NCI-H146 (cell line): ENCODE measurements around the gene GPR21.

Experiments used
- DNase-seq: peaks from one replicate; lab custom pipeline; 2025; lab: John Stamatoyannopoulos, UW

The GPR21 gene

DNA sequence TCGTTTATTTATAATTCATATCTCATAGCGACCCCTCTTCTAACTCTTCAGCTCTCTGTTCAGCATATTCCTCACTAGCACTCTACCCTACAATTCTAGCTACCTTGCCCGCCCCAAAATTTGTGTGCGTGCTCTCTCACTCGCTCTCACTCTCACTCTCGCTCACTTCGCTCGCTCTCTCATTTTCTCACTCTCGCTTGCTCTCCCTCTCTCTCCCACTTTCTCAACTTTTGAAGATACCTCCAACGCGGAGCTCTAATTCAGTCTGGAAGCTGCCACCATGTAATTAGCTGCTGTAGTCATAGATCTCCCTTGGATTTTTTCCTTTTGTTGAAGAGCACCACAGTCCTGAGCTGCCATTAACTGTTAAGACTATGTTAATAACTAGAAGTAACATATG, 30.4 kb downstream of the GPR21 start:
- no peak for DNase-seq

DNA sequence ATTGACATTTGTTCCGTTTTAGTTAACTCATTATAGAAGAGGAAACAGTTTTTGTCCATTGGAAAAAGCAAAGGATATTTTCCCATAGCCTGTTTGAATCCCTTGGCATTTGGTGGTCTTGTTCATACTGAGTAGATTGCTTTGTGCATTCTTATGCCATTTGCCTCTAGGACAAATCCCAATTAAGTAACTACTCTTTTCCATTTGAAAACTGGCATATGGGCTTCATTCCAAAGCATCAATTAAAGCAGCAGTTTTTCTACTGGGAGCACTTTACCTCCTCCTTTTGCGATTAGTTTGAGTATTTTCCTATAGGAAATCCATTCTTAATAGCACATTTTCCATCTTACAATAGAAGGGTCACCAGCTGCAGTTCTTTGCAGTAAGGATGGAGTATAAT, 31.2 kb downstream of the GPR21 start:
- no peak for DNase-seq

DNA sequence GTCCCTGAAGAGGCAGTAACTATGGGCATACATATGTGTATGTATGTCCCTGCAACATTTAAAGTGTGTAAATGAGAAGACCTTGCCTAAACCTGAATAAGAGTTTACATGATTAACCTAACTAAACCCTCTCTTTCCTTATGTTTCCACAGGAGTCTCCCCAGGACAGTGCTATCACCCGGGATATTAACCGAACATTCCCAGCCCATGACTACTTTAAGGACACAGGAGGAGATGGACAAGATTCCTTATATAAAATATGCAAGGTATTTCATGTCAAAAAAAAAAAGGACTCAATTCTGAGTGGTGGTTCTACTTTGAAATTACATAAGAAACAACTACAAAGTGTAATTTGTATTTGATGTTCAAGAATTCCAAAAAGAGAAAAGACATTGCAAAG, 31.7 kb downstream of the GPR21 start:
- DNase-seq, result no peak

DNA sequence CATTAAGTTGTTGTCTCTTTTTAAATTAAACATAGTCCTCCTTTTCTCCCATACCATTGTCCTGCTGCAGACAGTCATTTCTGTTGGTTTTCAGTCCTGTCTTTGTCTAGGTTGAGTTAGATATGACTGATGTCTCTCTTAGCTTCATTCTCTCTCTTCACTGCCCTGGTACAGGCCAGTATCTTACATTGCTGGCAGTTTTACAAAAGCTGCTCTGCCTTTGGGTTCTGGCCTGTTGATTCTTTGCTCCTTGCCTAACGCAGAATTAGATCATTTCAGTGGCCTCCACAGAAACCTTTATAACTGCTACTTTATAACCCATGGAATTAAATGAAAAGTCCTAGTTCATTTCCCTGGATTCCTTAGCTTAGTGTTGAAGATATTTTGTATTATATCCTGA, 33.7 kb downstream of the GPR21 start:
- DNase-seq, result no peak

DNA sequence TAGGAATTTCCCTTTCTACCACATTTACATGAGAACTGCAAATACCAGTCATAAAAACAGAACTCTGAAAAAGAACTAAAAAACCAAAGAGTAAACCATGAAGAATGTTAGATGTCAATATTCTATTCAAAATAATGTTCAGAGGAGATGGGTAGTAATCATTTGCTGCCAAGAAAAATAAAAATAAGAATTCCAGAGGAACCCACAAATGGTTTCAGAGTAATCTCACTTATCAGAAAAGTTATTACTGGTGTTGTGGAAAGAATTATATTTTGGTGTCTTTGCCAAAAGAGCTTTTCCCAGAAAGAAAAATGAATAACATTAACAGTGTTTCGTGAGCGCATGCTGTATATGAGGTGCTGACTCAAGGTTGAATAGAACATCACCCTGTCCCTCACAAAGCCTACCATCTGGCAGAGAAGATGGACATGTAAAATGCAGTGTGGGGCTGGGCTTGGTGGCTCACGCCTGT, 35.6 kb downstream of the GPR21 start:
- no peak for DNase-seq

DNA sequence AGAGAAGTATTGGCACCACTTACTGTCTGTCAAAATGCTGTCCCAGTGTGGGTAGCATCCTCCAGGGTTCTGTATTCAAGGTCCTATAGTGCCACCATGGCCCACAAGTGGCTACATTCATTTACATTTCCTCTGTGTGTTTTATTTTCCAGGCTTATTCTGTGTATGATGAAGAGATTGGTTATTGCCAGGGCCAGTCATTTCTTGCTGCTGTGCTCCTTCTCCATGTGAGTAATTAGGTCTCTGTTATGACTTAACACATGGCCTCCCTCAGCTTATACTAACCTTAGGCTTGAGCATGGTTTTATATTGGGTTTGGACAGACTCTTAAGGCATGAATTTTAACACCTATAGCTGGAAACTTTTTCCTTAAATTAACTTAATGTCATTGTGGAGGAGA, 36.7 kb downstream of the GPR21 start:
- no peak for DNase-seq

DNA sequence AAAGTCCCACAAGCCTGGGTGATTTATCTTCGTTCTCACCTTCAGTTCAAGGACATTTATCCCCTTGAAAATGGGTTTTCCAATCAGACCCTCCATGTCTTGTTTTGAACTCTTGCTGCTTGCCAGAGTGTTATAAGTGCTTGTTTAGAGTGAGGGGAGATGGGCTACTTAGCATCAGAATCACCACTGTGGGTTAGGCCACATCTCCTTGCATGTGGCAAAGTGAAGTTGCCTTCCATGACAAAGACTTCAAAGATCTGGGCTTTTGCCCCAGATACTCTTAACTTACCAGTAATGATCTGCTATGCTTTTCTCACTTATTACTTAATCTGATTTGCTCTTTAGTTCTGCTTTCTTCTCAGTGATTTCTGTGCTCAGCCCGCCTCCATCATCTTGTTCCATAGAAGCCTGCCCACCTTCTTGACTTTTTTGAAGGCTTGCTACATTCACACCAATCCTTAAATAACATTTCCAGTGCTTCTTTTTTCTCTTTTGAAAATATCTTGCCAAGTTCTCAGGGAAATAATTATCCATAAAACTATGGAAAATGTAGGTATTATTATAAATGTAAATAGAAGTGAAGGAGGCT, 39.0 kb downstream of the GPR21 start:
- no peak for DNase-seq

DNA sequence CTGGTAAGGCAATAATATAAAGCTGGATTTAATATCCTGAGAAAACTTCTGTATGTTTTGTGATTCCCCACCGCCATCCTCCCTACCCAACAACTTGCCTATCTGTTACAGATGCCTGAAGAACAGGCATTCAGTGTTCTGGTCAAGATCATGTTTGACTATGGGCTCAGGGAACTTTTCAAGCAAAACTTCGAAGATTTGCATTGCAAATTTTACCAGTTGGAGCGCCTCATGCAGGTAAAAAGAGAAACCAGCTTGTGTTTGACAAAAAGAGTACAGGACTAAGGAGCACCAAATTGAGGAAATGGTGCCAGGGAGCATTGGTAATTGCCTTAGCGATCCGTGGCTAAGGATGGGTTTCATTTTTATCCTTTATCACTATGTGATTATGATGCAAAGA, 40.0 kb downstream of the GPR21 start:
- no peak for DNase-seq

DNA sequence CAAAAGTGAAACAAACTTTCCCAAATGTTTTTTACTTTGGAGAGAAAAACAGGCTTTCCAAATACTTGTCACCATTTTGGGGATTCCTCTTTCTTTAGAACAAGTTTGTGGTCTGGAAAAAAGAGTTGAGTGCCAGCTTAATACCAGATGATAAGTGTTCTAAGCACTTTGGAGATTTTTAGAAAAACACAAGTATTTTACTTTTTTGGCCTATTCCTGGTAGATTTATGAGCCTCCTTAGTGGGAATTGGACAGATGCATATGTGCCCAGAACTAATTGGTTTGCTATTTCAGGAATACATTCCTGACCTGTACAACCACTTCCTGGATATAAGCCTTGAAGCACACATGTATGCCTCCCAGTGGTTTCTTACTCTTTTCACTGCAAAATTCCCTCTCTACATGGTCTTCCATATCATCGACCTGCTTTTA, 40.5 kb downstream of the GPR21 start:
- no peak for DNase-seq

DNA sequence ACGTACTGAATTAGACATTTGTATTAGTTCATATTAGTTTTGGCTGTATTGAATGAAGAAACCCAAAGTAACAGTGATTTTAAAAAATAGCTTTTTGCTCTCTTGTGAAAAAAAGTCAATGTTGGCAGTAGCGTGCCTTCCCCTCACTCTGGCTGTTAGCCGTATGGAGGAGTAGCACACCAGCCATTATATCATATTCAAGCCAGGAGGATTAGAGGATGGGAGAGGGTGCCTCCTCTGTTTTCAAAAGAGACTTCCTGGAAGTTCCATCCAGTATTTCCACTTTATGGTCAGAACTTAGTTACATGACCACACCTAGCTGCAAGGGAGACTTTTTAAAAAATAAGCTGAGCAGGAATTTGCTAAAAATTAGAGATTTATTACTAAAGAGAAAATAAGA, 41.2 kb downstream of the GPR21 start:
- no peak for DNase-seq

DNA sequence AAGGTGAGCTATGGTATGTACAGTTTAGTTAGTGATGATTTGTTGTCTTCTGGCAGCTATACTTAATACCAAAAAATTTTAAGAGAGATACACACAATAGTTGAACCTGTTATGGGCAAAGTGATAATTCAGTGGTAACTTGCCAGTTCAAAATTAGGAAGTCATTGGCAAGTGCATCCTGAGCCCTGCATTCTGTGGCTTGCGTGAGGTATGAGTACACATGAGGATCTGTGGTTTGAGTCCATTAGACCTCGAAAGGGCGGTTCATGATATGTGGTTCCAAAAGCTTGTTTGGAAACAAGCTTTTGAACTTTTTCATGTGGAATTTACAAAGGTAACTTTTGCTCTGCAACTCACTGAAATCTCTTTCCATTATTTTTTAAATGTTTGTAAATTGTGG, 47.0 kb downstream of the GPR21 start:
- DNase-seq, result no peak

DNA sequence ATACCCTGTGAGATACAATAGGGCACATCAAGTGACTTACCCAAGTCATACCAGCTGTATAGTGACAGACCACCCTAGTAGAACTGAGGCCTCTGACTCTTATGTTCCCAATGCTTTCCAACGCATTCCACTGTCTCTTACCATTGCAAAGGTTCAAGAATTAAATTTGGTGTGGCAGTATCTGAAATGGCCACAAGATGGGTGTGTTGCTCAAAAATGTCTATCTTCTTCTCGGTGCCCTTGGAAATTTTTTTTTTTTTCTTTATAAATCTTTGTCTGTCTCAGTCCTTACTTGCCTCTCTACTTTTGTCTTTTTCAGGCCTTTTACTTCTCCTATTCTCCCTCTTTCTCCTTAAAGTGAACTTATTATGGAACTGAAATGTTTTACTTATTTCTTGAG, 48.4 kb downstream of the GPR21 start:
- DNase-seq, result no peak

DNA sequence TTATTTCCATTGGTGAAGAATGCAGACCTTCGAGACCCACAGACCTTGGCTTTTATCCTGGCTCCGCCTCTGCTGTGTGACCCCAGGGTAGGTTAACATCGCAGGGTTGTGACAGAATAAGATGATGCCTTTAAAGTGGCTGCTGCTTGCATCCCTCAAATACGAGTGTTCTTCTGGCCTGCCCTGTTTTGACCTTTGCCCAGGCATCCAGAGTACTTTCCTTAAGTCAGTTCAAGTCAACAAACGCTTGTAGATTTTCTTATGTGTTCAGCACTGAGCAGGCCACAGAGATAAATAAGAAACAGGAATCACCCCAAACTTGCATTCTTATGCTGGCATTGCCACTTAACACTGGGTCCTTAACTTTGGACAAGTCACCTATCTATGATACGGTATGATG, 50.2 kb downstream of the GPR21 start:
- no peak for DNase-seq

DNA sequence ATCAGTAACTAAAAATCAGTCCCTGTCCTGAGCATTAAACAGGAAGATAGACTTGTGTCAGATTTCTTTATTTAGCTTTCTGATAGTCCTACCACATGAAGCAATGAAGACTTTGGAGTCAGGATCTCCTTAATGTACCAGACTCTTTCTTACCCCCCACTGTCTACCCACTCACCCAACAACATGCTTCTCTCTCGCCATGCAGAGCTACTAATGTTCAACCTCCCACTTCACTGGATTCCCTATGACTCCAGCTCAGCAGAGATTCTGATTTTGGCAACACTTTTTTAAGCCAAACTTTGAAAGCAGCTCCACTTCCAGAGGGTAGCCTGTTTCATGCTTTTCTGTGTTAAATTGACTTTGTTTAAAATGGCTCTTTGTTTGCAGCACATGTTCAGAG, 50.8 kb downstream of the GPR21 start:
- no peak for DNase-seq
